ENCODE results near the gene CDX2. TPM values are rescaled to one million over a fixed set of nuclear protein-coding genes. Genes with fewer than 3 reads are reported as not detected.

Gene CDX2
- total and polyA plus RNA-seq, 4 donors = not detected

- Histone ChIP-seq H3K27ac (ENCODE audit: low read depth in 1 of 2, low read length in 2 of 2) (peak overlapping the region; percentile 92 to 96), H3K27me3 (ENCODE audit: control insufficient read depth in 4 of 4, insufficient read depth in 4 of 4, low read length in 3 of 4) (peaks cover 0 to 4% (median 1%) of the 10 kb centered on the region in 4 donors), H3K4me1 (ENCODE audit: control insufficient read depth in 4 of 4, insufficient read depth in 4 of 4, low read length in 3 of 4) (peaks cover 3 to 17% (median 10%) of the 10 kb centered on the region in 4 donors)
Observed at GRCh38 chr13:27960362-27961226, 8.5 kb downstream of the CDX2 start.

More at GRCh38 chr13:27960362-27961226, 8.5 kb downstream of the CDX2 start:
- under 1% methylated on average over 73 of the region's 73 CpGs for WGBS
- Histone ChIP-seq H3K9me3 (ENCODE audit: control insufficient read depth in 4 of 4, low read length in 3 of 4) (no peaks in the 10 kb centered on the region), H3K4me3 (ENCODE audit: low read depth in 1 of 3, low read length in 3 of 3) (peak overlapping the region; percentile 72 to 85 (median 73)), H3K9ac (ENCODE audit: low read depth in 1 of 2, low read length in 2 of 2) (peak overlapping the region; percentile 30), H3K36me3 (ENCODE audit: control insufficient read depth in 4 of 4, insufficient read depth in 3 of 4, low read depth in 1 of 4, low read length in 3 of 4) (no peaks in the 10 kb centered on the region)
- peak; percentile 74 for DNase-seq (ENCODE audit: low spot score)
- TF ChIP-seq NR2F2 (IDR thresholded peaks at IDR 0.05) (no peak), TAF1 (conservative IDR thresholded peaks at IDR 0.05) (peak; percentile 26), FOXA1 (IDR thresholded peaks at IDR 0.05) (peak; percentile 80), ATF3 (IDR thresholded peaks at IDR 0.05) (no peak), EGR1 (IDR thresholded peaks at IDR 0.05; ENCODE audit: low read depth in 2 of 2) (no peak), MAX (IDR thresholded peaks at IDR 0.05) (peak; percentile 58), YY1 (IDR thresholded peaks at IDR 0.05) (peak; percentile 54), FOXA2 (IDR thresholded peaks at IDR 0.05) (peak; percentile 85), JUND (IDR thresholded peaks at IDR 0.05) (no peak), SP1 (IDR thresholded peaks at IDR 0.05) (peak; percentile 85), HNF4G (IDR thresholded peaks at IDR 0.05) (peak; percentile 25), HNF4A (conservative IDR thresholded peaks at IDR 0.05) (peak; percentile 74 to 80), GABPA (IDR thresholded peaks at IDR 0.05 in 1 of 2, conservative IDR thresholded peaks at IDR 0.05 in 1 of 2) (no peak), RXRA (IDR thresholded peaks at IDR 0.05) (peak; percentile 50 to 58), RAD21 (IDR thresholded peaks at IDR 0.05) (peak; percentile 78 to 81)
- TF ChIP-seq, protein P1, sequence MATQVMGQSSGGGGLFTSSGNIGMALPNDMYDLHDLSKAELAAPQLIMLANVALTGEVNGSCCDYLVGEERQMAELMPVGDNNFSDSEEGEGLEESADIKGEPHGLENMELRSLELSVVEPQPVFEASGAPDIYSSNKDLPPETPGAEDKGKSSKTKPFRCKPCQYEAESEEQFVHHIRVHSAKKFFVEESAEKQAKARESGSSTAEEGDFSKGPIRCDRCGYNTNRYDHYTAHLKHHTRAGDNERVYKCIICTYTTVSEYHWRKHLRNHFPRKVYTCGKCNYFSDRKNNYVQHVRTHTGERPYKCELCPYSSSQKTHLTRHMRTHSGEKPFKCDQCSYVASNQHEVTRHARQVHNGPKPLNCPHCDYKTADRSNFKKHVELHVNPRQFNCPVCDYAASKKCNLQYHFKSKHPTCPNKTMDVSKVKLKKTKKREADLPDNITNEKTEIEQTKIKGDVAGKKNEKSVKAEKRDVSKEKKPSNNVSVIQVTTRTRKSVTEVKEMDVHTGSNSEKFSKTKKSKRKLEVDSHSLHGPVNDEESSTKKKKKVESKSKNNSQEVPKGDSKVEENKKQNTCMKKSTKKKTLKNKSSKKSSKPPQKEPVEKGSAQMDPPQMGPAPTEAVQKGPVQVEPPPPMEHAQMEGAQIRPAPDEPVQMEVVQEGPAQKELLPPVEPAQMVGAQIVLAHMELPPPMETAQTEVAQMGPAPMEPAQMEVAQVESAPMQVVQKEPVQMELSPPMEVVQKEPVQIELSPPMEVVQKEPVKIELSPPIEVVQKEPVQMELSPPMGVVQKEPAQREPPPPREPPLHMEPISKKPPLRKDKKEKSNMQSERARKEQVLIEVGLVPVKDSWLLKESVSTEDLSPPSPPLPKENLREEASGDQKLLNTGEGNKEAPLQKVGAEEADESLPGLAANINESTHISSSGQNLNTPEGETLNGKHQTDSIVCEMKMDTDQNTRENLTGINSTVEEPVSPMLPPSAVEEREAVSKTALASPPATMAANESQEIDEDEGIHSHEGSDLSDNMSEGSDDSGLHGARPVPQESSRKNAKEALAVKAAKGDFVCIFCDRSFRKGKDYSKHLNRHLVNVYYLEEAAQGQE (IDR thresholded peaks at IDR 0.05) = peak; percentile 74
- TF ChIP-seq, protein P2, sequence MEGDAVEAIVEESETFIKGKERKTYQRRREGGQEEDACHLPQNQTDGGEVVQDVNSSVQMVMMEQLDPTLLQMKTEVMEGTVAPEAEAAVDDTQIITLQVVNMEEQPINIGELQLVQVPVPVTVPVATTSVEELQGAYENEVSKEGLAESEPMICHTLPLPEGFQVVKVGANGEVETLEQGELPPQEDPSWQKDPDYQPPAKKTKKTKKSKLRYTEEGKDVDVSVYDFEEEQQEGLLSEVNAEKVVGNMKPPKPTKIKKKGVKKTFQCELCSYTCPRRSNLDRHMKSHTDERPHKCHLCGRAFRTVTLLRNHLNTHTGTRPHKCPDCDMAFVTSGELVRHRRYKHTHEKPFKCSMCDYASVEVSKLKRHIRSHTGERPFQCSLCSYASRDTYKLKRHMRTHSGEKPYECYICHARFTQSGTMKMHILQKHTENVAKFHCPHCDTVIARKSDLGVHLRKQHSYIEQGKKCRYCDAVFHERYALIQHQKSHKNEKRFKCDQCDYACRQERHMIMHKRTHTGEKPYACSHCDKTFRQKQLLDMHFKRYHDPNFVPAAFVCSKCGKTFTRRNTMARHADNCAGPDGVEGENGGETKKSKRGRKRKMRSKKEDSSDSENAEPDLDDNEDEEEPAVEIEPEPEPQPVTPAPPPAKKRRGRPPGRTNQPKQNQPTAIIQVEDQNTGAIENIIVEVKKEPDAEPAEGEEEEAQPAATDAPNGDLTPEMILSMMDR (IDR thresholded peaks at IDR 0.05; ENCODE audit: low read depth, low read length, missing input control) = peak; percentile 61
- TF ChIP-seq, protein P3, sequence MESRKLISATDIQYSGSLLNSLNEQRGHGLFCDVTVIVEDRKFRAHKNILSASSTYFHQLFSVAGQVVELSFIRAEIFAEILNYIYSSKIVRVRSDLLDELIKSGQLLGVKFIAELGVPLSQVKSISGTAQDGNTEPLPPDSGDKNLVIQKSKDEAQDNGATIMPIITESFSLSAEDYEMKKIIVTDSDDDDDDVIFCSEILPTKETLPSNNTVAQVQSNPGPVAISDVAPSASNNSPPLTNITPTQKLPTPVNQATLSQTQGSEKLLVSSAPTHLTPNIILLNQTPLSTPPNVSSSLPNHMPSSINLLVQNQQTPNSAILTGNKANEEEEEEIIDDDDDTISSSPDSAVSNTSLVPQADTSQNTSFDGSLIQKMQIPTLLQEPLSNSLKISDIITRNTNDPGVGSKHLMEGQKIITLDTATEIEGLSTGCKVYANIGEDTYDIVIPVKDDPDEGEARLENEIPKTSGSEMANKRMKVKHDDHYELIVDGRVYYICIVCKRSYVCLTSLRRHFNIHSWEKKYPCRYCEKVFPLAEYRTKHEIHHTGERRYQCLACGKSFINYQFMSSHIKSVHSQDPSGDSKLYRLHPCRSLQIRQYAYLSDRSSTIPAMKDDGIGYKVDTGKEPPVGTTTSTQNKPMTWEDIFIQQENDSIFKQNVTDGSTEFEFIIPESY (IDR thresholded peaks at IDR 0.05) = peak; percentile 6
